ENCODE data around the gene USP53. TPM values are rescaled to one million over a fixed set of nuclear protein-coding genes. Genes with fewer than 3 reads are reported as not detected.
"Not testable (repeated sequence)": the region's sequence is repeated elsewhere in the genome, so short reads cannot be mapped to it uniquely, and the experiment has no call there.

Gene USP53
- total RNA-seq, 2 donors from 2014 or later, result 36.1 to 43.0 TPM

GRCh38 chr4:119300101-119300978 is 87.8 kb downstream of the USP53 start:
- peak; percentile 97 for DNase-seq
- intact Hi-C loops (cut with DNase I), result no loop called here
- peak; percentile 97 to 98 for ATAC-seq

- ATAC-seq (no peak), DNase-seq (no peak)
- intact Hi-C loops (cut with DNase I), result no loop called here
Measured at GRCh38 chr4:119302073-119302832, 89.7 kb downstream of the USP53 start.

GRCh38 chr4:119303587-119304305 is 91.2 kb downstream of the USP53 start:
- intact Hi-C loops (cut with DNase I), result no loop called here
- no peak for DNase-seq
- ATAC-seq, result no peak

GRCh38 chr4:119304431-119304830 is 91.9 kb downstream of the USP53 start:
- ATAC-seq (no peak), DNase-seq (no peak)
- intact Hi-C loops (cut with DNase I), result no loop called here

- intact Hi-C loops (cut with DNase I), result no loop called here
- no peak for DNase-seq
- ATAC-seq, result no peak
Measured at GRCh38 chr4:119307606-119308005, 95.1 kb downstream of the USP53 start.

- ATAC-seq (no peak), DNase-seq (no peak)
- intact Hi-C loops (cut with DNase I), result loop anchor here in 1 of 2 donors (10.0 kb wide), 1 partner anchor 744 kb away; no protein-coding TSS in a partner anchor
Measured at GRCh38 chr4:119310826-119311225, 98.3 kb downstream of the USP53 start.

GRCh38 chr4:119313237-119313636 is 100.7 kb downstream of the USP53 start:
- intact Hi-C loops (cut with DNase I), result loop anchor here in 1 of 2 donors (10.0 kb wide), 1 partner anchor 742 kb away; no protein-coding TSS in a partner anchor
- ATAC-seq (no peak), DNase-seq (no peak)

- intact Hi-C loops (cut with DNase I), result loop anchor here in 1 of 2 donors (10.0 kb wide), 1 partner anchor 740 kb away; no protein-coding TSS in a partner anchor
- DNase-seq (no peak), ATAC-seq (peak; percentile 75 to 83)
Measured at GRCh38 chr4:119314356-119314755, 101.8 kb downstream of the USP53 start.

- no peak for ATAC-seq
- intact Hi-C loops (cut with DNase I), result loop anchor here in 1 of 2 donors (10.0 kb wide), 1 partner anchor 740 kb away; no protein-coding TSS in a partner anchor
Measured at GRCh38 chr4:119315036-119315435, 102.5 kb downstream of the USP53 start.

GRCh38 chr4:119317990-119318389 is 105.5 kb downstream of the USP53 start:
- intact Hi-C loops (cut with DNase I), result loop anchor here in 1 of 2 donors (10.0 kb wide), 1 partner anchor 737 kb away; no protein-coding TSS in a partner anchor
- no peak for ATAC-seq
- DNase-seq, result no peak

More at GRCh38 chr4:119315036-119315435, 102.5 kb downstream of the USP53 start:
- DNase-seq, result no peak

DNA sequence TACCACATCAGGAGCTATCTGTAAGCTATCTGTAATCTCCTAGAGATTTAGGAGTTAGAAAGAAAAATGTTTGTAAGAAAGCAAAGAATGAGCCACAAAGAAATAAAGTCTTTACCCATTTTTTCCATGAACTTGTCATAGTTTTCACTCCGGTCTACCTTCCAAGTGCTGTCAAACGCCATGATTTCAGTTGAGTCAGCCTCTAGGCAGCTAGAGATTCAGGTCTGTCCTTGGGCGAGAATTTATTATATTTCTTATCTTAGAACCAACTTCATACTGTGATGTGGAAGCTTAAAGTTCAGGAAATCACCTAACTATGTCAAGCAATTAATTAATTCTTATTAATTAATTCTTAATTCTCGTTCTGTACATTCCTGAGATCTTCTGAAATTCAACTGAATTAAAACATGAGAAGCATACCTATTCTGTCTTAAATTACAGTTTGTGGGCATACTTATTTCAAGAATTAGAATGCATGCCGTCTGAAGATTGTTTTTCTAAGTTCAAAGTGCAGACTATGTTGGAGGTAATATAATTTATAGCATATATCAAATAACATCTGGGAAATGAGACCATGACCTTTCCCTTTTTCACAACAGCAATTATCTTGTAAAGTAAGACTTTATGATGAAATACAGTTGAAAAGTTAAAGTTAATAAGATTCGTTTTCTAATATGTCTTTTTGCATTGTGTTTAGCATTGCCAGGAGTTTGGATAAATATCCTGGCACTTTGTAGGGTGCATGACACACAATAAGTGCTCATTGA is 109.6 kb downstream of the USP53 start, which contains the start of gene FABP2:
Gene FABP2, minus strand, starts transcription at position 218 of the 767 bp plus-strand sequence. Its CDS starts 36 bp downstream, at position 182.
- DNase-seq, result no peak
- ATAC-seq, result no peak
- intact Hi-C loops (cut with DNase I), result no loop called here

GRCh38 chr4:119328695-119329094 is 116.2 kb downstream of the USP53 start:
- intact Hi-C loops (cut with DNase I), result no loop called here
- ATAC-seq, result no peak
- DNase-seq, result no peak

DNA sequence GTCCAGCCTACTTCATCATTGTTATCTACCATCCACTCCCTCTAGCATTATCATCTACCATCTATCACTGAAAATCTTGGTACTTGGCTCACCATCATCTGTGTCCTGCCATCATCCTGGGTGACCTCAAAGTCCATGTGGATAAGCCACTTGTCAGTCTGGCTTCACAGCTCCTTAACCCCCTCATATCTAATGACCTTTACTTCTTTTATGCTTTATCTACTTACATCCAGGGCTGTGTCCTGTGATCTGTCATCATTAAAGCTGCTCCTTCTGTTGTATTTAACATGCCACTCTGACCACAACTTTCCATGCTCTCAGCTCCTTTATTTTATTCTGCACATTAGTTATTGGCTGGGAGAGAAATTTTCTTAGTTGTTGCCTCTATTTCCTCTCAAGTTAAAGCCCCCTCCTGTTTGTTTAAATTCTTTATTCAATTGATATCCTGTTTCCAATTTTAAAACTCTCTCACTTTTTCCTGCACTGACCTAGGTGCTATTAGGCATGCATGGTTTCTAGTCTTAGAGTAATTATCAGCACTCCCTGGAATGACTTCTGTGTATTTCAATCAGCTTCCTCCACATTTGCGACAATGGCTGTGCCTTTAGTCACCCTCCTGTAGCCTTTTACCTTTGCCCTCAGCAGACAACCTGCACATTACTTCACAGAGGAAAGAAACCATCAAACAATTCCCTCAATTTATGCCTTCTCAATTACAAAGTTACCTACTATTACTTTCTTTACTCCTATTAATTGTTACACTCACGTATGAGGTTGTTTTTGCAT is 117.5 kb downstream of the USP53 start:
- ATAC-seq (peak; percentile 60 to 82), DNase-seq (no peak)
- intact Hi-C loops (cut with DNase I), result no loop called here

GRCh38 chr4:119336332-119336979 is 123.9 kb downstream of the USP53 start:
- intact Hi-C loops (cut with DNase I); DNase-seq: not testable (repeated sequence)
- ATAC-seq, result peak in 1 of 2 donors; percentile 38

DNA sequence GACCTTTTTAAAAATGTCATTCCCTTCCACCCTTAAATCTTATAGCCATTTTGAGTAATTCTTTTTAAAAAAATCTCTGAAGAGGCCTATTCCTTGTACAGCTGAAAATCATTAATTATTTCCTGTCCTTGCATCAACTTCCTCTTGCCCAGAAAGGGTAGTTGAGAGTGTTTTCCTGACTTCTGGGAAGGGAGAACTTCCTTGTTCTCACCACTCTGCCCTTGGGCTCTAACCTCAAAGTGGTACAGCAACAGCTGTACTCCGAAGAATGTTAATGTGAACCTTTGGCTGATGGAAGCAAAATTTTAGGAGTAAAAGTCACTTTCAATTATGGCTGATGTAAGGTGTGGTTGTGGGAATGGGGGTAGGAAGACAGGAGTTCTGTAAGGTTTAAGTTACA is 124.5 kb downstream of the USP53 start:
- intact Hi-C loops (cut with DNase I), result no loop called here
- no peak for DNase-seq
- peak; percentile 27 to 64 for ATAC-seq

DNA sequence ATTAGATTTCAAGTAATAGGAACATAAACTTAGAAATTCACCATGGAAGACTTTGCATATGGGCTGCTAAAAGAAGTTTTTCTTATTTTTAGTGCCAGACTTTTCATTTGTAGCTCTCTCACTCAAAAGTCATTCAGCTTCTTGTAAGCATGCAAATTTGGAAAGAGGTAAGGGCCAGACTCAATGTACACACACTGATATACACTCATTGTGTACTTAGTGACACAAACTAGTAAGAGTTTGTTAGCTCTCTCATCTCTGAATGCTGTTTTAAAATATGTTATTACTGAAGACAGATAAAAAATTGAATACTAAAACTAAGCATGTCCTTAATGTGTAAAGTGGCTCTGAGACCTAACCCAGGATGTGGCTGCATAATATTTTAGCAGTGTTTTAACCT is 127.4 kb downstream of the USP53 start:
- ATAC-seq; DNase-seq; intact Hi-C loops (cut with DNase I): not testable (repeated sequence)

DNA sequence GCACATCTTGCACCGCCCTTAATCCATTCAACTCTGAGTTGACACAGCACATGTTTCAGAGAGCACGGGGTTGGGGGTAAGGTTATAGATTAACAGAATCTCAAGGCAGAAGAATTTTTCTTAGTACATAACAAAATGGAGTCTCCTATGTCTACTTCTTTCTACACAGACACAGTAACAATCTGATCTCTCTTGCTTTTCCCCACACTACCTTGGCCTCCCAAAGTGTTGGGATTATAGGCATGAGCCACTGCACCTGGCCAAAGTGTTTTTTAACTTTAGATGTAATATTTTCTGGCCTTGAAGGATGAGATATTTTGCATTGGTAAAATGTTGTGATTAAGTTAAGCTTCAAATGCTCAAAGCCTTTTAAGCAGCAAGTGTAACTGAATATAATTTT is 130.8 kb downstream of the USP53 start:
- ATAC-seq; DNase-seq; intact Hi-C loops (cut with DNase I): not testable (repeated sequence)

Data from left cardiac atrium (tissue), 4 donors.